Erythroblast (primary cell): ENCODE results near the gene FNDC7.

Source experiments
- GATA1 ChIP-seq: IDR thresholded peaks from 2 replicates; pipeline ENCODE4 v1.6.1; 2011; ENCODE audit warnings: low read depth, mild to moderate bottlenecking, control low read depth, low read length, moderate library complexity
- POLR2A ChIP-seq: IDR thresholded peaks from 2 replicates; pipeline ENCODE4 v1.6.1; 2011; ENCODE audit warnings: mild to moderate bottlenecking, low read length

- TF ChIP-seq POLR2A (no peak), GATA1 (no peak)
Measured at GRCh38 chr1:108718927-108719655, 6.4 kb downstream of the FNDC7 start.
